Measurements from ENCODE around the gene MC3R.

The MC3R gene

DNA sequence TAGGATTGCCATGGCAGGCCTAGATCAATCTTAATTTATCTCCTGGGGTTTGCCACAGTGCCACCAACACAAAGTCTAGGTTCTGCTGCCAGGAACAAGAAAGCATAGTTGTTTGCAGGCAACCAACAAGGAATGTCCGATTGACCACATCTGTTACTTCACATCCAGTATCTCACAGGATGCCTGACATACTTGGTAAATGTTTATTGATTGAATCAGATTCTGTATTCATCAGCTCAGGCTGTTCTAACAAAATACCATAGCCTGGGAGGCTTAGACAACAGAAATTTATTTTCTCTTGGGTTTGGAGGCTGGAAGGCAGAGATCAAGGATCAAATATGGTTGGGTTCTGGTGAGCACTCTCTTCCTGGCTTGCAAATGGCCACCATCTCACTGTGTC lies 26.3 kb upstream of the MC3R start:
- no peaks in the 10 kb centered on the region for H3K27me3 ChIP-seq (ENCODE audit: insufficient read depth, low read length)
- H3K79me2 ChIP-seq (ENCODE audit: insufficient read depth, low read length) = no peaks in the 10 kb centered on the region
- TF ChIP-seq, protein P1, sequence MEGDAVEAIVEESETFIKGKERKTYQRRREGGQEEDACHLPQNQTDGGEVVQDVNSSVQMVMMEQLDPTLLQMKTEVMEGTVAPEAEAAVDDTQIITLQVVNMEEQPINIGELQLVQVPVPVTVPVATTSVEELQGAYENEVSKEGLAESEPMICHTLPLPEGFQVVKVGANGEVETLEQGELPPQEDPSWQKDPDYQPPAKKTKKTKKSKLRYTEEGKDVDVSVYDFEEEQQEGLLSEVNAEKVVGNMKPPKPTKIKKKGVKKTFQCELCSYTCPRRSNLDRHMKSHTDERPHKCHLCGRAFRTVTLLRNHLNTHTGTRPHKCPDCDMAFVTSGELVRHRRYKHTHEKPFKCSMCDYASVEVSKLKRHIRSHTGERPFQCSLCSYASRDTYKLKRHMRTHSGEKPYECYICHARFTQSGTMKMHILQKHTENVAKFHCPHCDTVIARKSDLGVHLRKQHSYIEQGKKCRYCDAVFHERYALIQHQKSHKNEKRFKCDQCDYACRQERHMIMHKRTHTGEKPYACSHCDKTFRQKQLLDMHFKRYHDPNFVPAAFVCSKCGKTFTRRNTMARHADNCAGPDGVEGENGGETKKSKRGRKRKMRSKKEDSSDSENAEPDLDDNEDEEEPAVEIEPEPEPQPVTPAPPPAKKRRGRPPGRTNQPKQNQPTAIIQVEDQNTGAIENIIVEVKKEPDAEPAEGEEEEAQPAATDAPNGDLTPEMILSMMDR (IDR thresholded peaks at IDR 0.05; ENCODE audit: low read length) = no peak
- TF ChIP-seq EZH2 (IDR thresholded peaks at IDR 0.05; ENCODE audit: borderline replicate concordance, low read length) = no peak
- no peak overlapping the region for H3K27ac ChIP-seq (ENCODE audit: low read depth, low read length, poor library complexity, severe bottlenecking)
- no peaks in the 10 kb centered on the region for H3K9me2 ChIP-seq (ENCODE audit: low read depth, low read length)
- no peak overlapping the region for H3K4me2 ChIP-seq (ENCODE audit: low read length)
- no peak overlapping the region for H3K4me3 ChIP-seq (ENCODE audit: low read depth, low read length, poor library complexity, severe bottlenecking)
- no peak overlapping the region for H2AFZ ChIP-seq (ENCODE audit: low read length)
- no peaks in the 10 kb centered on the region for H4K20me1 ChIP-seq (ENCODE audit: insufficient read depth, low read length)
- no peak overlapping the region for H3K9ac ChIP-seq (ENCODE audit: low read length)
- H3K9me3 ChIP-seq (ENCODE audit: low read length) = no peaks in the 10 kb centered on the region
- H3K4me1 ChIP-seq (ENCODE audit: insufficient read depth, low read length, severe bottlenecking) = no peaks in the 10 kb centered on the region
- H3F3A ChIP-seq (ENCODE audit: insufficient read depth, low read length) = no peaks in the 10 kb centered on the region
- no peaks in the 10 kb centered on the region for H3K36me3 ChIP-seq (ENCODE audit: insufficient read depth, low read length)

DNA sequence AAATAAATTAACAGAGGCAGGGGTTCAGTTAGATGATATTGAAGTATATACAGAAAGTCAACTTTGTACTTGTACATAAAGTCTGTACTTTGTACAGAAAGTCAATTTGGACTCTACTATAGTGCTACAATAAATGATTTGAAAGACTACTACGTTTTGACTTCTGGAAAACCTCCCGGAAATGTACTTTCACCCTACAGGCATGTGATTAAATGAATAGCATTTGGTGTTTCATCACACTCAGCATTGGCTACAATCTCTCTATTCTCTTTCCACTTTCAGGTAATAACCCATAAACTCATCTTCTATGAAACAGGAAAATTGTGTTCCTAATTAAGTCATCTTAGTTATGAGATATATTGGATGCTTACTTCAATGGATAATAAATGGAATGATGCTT lies 25.6 kb upstream of the MC3R start:
- Histone ChIP-seq H2AFZ (ENCODE audit: low read length) (no peak overlapping the region), H3K9me3 (ENCODE audit: low read length) (no peaks in the 10 kb centered on the region), H3K4me2 (ENCODE audit: low read length) (no peak overlapping the region), H3K79me2 (ENCODE audit: insufficient read depth, low read length) (no peaks in the 10 kb centered on the region), H3F3A (ENCODE audit: insufficient read depth, low read length) (no peaks in the 10 kb centered on the region), H4K20me1 (ENCODE audit: insufficient read depth, low read length) (no peaks in the 10 kb centered on the region), H3K9ac (ENCODE audit: low read length) (no peak overlapping the region), H3K9me2 (ENCODE audit: low read depth, low read length) (no peaks in the 10 kb centered on the region), H3K36me3 (ENCODE audit: insufficient read depth, low read length) (no peaks in the 10 kb centered on the region), H3K27ac (ENCODE audit: low read depth, low read length, poor library complexity, severe bottlenecking) (no peak overlapping the region), H3K4me3 (ENCODE audit: low read depth, low read length, poor library complexity, severe bottlenecking) (no peak overlapping the region), H3K27me3 (ENCODE audit: insufficient read depth, low read length) (no peaks in the 10 kb centered on the region), H3K4me1 (ENCODE audit: insufficient read depth, low read length, severe bottlenecking) (no peaks in the 10 kb centered on the region)
- TF ChIP-seq EZH2 (IDR thresholded peaks at IDR 0.05; ENCODE audit: borderline replicate concordance, low read length) = no peak
- TF ChIP-seq, protein P1 (IDR thresholded peaks at IDR 0.05; ENCODE audit: low read length) = no peak

DNA sequence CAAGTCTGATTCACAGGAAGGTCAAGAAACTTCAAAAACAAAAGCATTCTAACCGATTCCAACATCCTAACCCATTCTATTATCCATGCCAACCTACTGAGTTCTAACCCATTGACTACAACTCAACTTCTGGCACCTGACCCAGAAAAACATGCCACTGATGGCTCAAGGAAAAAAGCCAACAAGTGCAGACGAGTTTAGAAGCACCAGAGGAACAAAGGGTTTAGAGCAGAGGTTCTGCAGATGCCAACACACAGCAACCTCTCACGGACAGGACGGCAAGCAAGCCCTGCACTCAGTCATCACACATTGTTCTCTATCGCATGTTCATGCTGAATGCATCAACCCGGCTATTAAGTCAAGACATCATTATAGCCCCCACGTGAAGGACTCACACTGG lies 25.2 kb upstream of the MC3R start:
- H3F3A ChIP-seq (ENCODE audit: insufficient read depth, low read length) = no peaks in the 10 kb centered on the region
- H3K9me2 ChIP-seq (ENCODE audit: low read depth, low read length) = no peaks in the 10 kb centered on the region
- no peak for TF ChIP-seq EZH2 (IDR thresholded peaks at IDR 0.05; ENCODE audit: borderline replicate concordance, low read length)
- TF ChIP-seq, protein P1 (IDR thresholded peaks at IDR 0.05; ENCODE audit: low read length) = no peak
- no peak overlapping the region for H3K9ac ChIP-seq (ENCODE audit: low read length)
- H3K79me2 ChIP-seq (ENCODE audit: insufficient read depth, low read length) = no peaks in the 10 kb centered on the region
- H3K36me3 ChIP-seq (ENCODE audit: insufficient read depth, low read length) = no peaks in the 10 kb centered on the region
- H2AFZ ChIP-seq (ENCODE audit: low read length) = no peak overlapping the region
- no peaks in the 10 kb centered on the region for H3K9me3 ChIP-seq (ENCODE audit: low read length)
- no peaks in the 10 kb centered on the region for H4K20me1 ChIP-seq (ENCODE audit: insufficient read depth, low read length)
- H3K4me1 ChIP-seq (ENCODE audit: insufficient read depth, low read length, severe bottlenecking) = no peaks in the 10 kb centered on the region
- H3K27ac ChIP-seq (ENCODE audit: low read depth, low read length, poor library complexity, severe bottlenecking) = no peak overlapping the region
- H3K4me2 ChIP-seq (ENCODE audit: low read length) = no peak overlapping the region
- no peaks in the 10 kb centered on the region for H3K27me3 ChIP-seq (ENCODE audit: insufficient read depth, low read length)
- H3K4me3 ChIP-seq (ENCODE audit: low read depth, low read length, poor library complexity, severe bottlenecking) = no peak overlapping the region

Data from OCI-LY1 (cell line).